Fibroblast of skin of abdomen (primary cell): ENCODE data around the gene HSD17B2.

ENCODE experiments used
- DNase-seq: peaks from one replicate; pipeline ENCODE4 v3.0.0-alpha.2; 2013

Gene HSD17B2

DNA sequence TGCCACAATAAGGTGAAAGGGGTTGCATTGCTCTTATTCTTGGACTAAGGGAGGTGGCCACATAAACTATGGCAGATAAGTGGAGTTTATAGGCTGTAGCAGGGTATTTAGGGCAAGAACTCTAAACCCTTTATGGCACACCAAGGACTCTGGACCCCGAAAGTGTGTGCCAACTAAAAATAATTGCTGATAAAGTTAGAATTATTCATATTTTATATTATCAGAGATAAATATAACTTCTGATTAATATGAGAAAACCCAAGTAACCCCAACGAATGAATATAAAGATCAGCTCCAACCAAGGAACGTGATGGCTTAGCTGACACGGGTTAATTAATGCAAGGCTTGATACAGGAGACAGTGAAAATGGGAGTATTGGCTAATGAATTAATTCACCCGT lies 15.0 kb upstream of the HSD17B2 start:
- DNase-seq = no peak

DNA sequence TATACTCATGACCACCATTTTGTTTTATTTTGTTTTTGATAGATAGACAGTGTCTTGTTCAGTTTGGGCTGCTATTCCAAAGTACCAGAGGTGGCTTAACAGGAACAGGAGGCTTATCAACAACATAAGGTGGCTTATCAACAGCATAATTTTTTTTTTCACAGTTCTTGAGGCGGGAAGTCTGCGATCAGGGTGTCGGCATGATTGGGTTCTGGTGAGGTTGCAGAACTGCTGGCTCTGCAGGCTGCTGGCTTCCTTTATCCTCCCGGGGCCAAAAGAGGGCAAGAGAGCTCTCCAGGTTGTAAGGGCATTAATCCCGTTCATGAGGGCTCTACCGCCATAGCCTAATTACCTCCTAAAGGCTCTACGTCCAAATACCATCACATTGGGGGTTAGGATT lies 11.8 kb upstream of the HSD17B2 start:
- DNase-seq = no peak

DNA sequence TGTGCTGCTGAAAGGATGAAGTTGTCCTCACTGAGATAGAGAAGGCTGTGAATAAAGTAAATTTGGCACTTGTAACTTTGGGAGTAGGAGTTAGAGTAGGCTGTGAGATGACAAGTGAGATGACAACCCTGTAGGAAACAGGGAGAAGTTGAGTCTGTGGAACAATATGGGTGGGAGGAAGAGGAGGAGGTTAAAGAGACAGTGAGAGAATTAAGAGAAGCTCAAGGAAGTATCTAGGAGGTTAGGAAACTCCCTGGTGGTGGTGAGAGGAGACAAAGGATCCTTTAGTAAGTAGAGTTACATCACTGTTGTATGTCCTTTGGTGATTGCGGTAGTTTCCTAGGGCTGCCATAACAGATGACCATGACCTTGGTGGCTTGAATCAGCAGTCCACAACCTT lies 10.7 kb upstream of the HSD17B2 start:
- no peak for DNase-seq

DNA sequence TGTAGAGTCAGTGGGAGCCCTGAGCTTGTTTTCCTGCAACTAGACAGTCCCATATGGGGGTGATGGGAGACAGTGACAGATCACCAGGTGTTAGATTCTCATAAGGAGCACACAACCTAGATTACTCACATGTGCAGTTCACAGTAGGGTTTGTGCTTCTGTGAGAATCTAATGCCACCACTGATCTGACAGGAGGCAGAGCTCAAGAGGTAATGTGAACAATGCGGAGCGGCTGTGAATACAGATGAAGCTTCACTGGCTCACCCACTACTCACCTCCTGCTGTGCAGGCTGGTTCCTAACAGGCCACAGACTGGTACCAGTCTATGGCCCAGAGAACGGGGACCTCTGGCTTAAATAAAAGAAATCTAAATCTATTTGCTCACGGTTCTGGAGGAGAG lies 10.2 kb upstream of the HSD17B2 start:
- no peak for DNase-seq

DNA sequence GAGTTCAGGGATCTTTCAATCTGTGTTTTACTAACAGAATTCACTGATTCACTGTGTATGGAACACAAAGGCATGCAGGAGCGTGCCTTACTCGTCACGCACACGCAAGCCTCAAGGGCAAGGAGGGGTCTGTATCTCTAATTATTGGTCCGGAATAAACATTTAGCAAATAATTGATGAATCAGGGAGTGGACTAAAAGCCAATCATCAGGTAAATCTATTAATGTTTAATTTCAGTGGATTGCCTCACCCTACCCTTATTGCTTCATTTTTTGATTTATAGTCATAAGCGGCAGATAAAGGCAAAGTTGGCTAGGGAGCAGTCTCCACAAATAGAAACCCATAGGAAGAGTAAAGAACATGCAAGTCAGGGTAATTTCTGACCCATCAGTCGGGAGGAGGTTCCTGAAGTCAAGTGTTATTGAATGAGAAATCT lies 7.4 kb upstream of the HSD17B2 start:
- DNase-seq = no peak

DNA sequence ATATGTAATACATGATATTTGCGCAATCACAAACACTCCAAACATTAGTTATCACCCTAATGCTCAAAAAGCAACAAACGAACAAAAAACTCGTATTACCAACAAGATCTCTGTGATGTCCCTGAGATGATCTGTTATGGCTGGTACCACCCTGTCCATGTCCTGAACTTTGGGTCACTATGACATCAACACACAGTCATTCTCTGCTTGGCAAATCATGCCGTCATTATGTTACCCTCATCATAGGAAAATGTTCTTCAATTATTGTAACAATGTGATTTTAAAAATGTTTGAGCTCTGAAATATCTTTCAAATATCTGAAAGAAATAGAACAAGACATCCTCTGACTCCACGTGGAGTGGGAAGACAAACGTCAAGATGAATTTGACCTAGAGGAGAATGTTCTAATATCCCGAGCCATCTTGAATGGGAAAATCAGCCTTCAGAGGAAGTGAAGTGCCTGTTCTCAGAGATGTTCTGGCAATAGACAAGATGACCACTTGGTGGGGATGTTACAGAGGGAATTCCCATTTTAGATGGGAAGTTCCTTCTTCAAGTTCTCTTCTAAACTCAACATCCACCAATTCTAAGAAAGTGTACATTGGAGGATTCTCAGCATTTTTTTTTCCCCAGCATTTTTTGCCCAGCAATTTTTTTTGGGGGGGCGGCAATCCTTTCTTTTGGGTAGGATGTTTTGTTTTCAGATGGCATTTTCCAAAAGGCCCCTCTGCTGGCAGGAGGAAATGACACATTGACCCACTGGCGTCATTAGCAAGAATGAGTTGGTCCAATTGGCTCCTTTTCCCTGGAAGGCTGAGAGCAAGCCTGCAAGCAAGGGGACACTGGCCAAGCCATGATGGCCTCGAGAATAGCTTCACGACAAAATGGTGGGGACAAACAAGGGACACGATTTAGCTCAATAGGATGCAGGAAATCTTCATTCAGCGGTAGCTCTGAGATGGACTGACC lies 3.7 kb upstream of the HSD17B2 start:
- DNase-seq = peak; percentile 69

DNA sequence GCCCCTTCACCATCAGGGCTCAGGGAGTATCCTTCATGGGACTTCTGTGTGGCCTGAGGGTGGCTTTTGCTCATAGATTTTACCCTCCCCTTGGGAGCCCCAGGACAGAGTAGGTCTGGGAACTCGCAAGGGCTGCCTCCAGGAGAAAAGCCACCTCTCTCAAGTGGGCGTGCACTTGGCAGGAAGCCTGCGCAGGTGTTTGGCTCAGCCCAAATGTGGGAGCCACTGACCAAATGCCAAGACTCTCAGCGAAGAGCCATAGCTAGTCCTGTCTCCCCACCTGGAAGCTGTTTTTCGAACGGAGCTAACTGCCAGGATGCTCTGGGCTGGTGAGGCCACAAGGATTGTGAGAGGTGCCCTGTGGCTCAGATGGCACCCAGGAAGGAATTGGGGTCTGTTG lies 2.0 kb upstream of the HSD17B2 start:
- no peak for DNase-seq

DNA sequence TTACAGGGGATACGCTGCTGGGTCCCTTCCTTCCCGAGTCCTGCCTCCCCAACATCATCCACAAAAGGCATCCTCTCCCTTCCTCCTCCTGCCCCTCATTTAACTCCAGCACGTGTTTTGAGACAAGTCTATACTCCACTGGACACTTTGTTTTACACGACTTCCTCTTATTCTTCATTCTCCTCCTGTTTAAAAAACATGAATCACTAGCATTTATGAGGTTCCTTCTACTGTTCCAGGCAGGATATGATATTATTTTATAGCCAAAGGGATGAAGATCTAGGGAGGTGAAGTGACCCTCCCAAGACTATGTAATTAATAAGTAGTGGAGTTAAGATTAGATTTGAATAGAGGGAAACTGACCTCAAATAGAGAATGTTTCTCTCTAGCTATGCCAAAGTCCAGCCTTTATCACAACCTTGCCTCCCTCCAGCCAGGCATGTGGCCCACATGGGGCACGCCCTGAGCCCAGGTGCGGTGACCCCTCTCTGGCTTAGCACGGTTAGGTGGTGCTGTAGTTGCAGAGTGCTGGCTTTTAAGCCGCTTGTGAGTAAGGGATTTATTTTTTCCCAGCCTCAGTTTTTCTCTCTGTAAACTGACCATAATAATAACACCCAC lies 1.3 kb upstream of the HSD17B2 start:
- no peak for DNase-seq

DNA sequence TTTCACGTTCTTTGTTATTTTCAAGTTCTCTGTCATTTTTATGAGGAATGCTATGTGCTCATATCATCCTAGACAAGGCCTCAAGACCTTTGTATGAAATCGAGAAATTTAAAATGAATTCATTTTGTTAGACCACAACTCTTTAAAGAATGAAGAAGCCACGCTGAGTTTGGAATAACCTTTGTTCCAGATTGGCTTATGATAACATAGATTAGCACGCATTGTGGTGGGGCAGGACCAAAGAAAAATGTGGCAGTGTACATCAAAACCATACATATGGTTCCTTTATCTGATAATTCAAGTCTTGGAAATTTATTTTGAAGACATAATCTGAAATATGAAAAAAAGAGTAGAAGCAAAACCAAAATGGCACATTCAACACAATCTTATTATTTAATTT lies 2.2 kb downstream of the HSD17B2 start:
- no peak for DNase-seq

DNA sequence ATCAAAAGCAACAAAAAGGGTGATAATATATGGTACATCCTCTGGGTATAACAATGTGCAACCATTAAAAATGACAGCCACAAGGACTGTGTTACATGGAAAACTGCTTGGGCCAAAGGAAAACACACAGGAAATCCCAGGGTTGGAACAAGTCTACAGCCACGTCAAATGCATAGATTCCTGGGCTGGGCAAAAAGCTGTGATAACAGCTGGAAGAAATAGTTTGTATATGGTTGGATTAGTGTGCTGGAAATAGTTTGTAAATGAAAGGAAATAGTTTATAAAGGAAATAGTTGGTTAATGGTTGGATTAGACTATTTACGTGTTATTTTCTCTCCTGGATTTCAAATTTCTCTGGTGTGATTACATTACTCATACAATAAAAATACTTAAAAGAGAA lies 2.6 kb downstream of the HSD17B2 start:
- DNase-seq = peak; percentile 26

DNA sequence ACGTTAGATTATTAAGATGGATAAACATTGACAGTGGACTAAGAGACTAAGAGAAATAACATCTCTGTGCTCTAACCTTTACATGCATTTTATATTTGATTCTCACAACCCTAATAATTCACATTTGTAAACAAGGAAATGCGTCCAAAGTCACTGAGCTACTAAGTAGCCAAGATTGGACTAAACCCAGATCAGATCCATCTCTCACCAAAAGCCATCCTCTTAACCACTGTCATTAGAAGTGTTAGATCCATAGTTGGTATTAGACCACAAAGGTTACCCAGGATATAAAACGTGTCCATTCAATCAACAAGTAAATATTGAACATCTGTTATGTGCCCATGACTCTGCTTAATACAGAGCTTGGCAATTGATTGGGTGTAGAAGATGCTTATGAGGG lies 5.2 kb downstream of the HSD17B2 start:
- no peak for DNase-seq

DNA sequence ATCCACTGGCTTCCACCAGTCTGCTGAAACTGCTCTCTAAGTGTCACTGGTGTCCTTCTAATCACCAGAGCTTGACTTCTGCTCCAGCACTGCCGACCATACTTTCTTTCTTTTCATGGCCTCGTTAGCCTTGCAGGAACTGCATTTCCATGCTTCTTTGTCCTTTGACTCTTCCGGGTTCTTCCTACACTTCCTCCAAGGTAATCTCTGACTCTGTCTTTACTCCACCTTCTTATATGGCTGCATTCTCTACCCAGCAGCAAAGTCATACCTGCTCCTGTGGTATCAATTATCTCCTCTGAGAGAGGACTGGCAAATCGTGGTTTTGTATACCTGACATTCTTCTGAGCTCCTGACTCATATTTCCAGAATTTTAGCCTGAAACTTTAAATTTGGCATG lies 6.5 kb downstream of the HSD17B2 start:
- no peak for DNase-seq

DNA sequence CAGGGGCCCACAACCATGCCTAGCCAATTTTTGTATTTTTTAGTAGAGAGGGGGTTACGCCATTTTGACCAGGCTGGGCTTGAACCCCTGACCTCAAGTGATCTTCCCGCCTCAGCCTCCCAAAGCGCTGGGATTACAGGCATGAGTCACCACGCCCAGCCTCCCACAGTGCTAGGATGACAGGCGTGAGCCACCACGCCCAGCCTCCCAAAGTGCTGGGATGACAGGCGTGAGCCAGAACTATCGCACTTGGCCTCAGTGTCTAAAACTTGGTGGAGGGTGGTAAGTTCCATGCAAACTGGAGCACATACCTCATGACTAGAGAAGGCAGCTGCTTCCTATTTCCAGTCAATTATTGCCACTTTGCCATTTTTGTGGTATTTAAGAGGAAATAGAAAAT lies 7.1 kb downstream of the HSD17B2 start:
- no peak for DNase-seq

DNA sequence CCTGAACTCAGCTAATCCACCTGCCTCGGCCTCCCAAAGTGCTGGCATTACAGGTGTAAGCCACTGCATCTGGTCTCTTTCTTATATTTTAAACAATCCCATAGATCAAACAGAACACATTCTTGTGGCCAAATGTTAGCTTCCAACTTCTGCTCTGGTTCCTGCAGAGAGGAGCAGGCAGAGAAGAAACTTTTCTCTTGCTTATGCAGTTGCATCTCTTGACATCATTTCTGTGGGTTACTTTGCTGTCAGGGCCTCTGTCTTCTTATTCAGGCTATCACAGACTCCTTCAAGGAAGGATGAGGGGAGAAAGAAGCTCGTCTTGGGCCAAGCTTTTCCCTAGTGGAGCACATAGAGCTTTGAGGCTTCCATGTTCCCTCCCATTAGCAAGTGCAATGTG lies 7.8 kb downstream of the HSD17B2 start:
- DNase-seq = peak; percentile 52

DNA sequence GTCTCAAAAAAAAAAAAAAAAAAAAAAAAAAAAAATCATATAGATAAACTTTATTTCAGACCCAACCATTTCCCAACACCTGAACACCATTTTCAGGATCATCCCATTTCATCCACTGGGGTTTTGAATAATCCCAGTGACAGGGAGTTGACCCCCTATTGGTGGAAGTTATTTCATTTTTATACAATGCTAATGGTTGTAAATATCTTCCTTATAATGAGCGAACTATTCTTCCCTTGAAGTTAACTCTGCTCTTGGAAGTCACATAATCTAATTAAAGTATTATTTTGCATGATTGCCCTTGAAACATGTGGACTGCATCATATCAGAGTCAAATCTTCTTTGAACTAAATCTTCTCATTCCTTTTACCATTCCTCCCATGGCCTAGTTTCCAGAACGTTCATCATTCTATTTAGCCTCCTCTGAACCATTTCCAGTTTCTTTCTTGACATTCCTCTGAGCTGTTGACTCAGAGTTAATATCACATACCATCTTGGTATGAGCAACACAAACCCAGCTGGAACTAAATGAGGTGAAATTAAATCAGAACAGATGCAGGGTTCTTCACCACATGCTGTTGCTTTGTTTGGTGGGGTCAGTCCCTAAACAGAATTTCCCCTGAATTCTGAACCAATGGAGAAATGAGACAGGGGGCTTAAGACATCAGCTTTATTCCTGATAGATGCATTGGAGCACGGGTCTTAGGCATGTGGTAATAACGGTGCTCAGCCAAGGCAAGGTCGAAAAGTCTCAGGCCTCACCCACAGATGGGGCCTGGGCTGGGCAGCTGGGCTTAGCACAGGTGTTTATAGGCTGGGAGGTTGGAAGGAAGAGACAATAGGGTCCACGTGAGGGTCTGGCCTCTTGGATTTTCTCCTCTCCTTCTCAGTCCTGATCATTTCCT lies 8.9 kb downstream of the HSD17B2 start:
- DNase-seq = peak; percentile 97

DNA sequence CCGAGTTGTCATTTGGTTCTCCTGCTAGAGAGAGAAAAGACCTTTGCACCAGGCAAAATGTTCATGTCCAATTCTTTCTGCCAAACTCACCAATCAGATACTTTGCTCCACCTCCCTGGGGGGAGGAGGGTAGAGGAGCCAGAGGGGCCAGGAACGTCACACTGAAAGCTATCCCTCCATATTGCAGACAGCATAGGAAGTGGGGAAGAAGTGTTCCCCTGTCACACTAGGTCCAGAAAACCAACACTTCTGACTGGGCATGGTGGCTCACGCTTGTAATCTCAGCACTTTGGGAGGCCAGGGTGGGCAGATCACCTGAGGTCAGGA lies 9.5 kb downstream of the HSD17B2 start:
- DNase-seq = no peak

DNA sequence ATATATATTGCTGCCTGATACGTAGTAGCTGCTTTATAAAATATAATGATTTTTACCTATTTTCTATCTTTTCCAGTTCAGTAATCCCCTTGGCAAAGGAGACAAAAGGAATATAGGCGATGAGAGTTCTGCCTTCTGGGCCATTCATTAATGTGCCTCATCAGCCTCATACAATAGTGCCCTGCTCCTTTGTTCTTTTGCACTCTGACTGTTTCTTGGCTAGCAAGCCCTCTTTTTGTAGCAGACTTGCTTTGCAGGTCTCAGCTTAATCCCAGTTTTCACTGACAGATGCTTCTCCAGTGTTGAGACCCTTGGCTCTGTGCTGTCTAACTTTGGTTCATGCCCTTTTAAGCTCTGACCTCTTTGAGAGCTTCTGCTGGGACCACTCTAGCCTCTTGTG lies 10.4 kb downstream of the HSD17B2 start:
- DNase-seq = no peak

DNA sequence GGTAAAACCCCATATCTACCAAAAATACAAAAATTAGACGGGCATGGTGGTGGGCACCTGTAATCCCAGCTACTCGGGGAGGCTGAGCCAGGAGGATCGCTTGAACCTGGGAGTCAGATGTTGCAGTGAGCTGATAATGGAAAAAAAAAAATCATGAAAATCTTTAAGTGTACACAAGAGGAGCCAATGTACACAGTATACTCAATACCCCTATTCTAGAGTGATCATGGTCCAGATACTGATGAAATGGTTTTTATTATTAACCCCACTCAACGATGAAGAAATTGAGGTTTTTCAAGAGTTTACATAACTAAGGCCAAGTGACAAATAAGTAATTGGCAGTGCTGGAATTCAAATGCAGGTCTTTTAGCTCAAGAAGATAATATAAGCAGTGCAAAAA lies 11.5 kb downstream of the HSD17B2 start:
- DNase-seq = no peak

DNA sequence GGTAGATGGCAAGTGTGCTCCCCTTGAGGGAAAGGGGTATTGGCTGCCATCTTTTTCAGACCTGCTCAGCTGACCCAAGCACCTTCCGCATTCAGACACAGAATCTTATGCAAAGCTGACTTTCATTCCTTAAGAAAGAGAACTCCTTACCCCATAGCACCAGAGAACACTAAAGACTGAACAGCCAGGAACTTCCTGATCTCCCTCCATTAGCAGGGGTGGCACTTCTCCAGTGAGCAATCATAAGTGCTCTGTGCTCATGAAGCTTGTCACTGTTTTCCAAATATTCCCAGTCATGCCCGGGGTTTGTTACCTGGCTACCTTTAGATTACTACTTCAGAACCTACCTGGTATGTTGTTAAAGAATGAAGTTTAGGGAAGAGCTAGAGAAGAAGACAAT lies 11.9 kb downstream of the HSD17B2 start:
- no peak for DNase-seq

DNA sequence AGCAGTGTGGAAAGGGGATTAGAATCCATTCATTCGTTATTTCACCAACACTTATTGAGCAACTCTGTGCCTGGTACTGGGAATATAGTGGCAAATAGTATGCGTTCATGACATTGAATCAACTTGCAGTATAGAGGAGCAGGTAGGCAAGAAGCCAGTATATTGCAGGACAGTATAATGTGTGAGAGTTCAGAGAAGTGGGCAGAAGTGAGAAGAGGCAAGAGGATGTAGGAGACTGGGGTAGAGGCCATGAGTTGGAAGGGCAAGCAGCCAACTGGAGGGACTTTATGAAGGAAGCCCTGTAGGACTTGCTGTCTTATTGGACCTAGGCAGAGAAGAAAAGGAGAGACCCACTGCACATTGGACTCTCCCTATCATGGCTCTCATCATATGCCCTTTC lies 12.3 kb downstream of the HSD17B2 start:
- DNase-seq = no peak

DNA sequence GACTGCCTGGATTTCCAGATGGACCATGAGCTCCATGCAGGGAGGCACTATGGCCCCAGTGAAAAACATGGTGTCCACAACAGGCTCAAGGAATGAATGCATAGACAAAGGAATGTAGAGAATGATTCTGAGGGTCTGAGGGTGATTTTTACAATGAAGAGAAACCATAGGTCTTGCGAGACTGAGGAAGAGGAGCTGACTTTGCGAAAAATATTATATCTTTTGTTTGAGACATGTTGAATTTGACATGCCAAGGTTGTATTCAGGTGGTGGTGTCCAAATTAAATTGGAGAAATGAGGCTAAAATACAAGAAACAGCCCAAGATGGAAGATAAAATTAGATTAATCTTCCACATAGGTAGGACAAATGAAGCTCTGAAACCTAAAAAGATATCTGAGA lies 12.7 kb downstream of the HSD17B2 start:
- DNase-seq = no peak

DNA sequence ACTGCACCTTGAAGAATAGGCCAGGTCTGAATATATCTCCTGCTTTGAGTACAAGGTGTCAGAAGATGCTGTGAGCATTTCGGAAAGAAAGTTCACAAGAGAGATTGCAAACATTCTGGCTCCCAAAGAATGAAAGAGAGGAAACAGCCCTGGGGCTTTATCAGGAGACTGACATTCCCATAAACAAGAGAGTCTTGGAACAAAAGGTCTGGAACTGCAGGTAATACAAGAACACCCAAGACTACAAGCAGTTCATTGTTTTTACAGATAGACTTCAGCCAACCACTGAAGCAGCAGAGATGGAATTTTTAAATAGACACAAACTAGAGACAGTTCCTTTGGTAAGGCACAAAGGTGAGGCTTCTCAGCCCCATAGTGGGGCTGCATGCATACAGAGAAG lies 14.4 kb downstream of the HSD17B2 start:
- no peak for DNase-seq

DNA sequence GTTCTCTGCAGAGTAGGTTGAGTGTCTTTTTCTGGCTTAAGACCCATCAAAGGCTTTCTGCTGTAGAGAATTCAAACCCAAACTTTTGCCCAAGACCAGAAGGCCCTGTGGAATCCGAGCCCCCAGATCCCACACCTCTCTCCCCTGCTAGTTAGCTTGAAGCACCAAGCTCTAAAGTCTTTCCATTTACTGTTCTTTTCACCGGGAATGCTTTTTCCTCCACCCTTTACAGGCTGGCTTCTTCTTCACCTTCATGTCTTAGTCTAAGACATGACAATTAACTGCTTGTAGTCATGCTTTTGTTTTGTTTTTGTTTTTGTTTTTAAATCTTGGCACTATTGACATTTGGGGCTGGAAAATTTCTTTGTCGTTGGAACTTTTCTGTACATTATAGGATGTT lies 15.5 kb downstream of the HSD17B2 start:
- DNase-seq = no peak
